Measurements from ENCODE around the gene GDPD4. TPM values are rescaled to one million over a fixed set of nuclear protein-coding genes. Genes with fewer than 3 reads are reported as not detected.

GDPD4 gene
- total and polyA plus RNA-seq, 10 of the 15 experiments (the other 5 are each of a cell fraction or from before 2014, with no cell fraction given), result 0.23 TPM; not detected in 9

GRCh38 chr11:77289737-77290136, 11.7 kb downstream of the GDPD4 start:
- no peak for TF ChIP-seq STAT3 (IDR thresholded peaks at IDR 0.05; ENCODE audit: low read depth, low read length)
- no peak for TF ChIP-seq PKNOX1 (IDR thresholded peaks at IDR 0.05)
- TF ChIP-seq MEF2A (IDR thresholded peaks at IDR 0.05; ENCODE audit: insufficient read depth, low read depth, low read length), result no peak
- TF ChIP-seq ATF3 (IDR thresholded peaks at IDR 0.05; ENCODE audit: borderline replicate concordance, extremely low read depth, low read depth, low read length), result no peak
- no peak for TF ChIP-seq NBN (IDR thresholded peaks at IDR 0.05)
- TF ChIP-seq USF2 (IDR thresholded peaks at IDR 0.05; ENCODE audit: borderline replicate concordance, low read depth, low read length), result no peak
- no peak for TF ChIP-seq CHD4 (IDR thresholded peaks at IDR 0.05)
- TF ChIP-seq SMARCA5 (IDR thresholded peaks at IDR 0.05), result no peak
- Histone ChIP-seq H3K9ac (ENCODE audit: control insufficient read depth, insufficient read depth, low read length) (no peak overlapping the region), H3K9me3 (replicated peaks; ENCODE audit: control insufficient read depth, insufficient read depth, low read length) (no peaks in the 10 kb centered on the region), H3K4me1 (ENCODE audit: control insufficient read depth, insufficient read depth, low read length) (no peaks in the 10 kb centered on the region), H4K20me1 (ENCODE audit: control insufficient read depth, insufficient read depth) (no peaks in the 10 kb centered on the region), H3K4me2 (ENCODE audit: control insufficient read depth, insufficient read depth) (no peak overlapping the region), H2AFZ (ENCODE audit: control insufficient read depth, low read depth, low read length) (no peak overlapping the region), H3K27me3 (replicated peaks in 1 of 2; ENCODE audit: control insufficient read depth in 2 of 2, insufficient read depth in 2 of 2, low read length in 1 of 2) (peaks cover 0 to 3% of the 10 kb centered on the region in 2 experiments; a peak in 2 of 4 replicates), H3K79me2 (ENCODE audit: control insufficient read depth, insufficient read depth, low read length) (no peaks in the 10 kb centered on the region), H3K27ac (ENCODE audit: control insufficient read depth, insufficient read depth) (no peak overlapping the region), H3K36me3 (ENCODE audit: control insufficient read depth in 2 of 2, insufficient read depth in 2 of 2, low read length in 1 of 2) (no peaks in the 10 kb centered on the region), H3K4me3 (no peak overlapping the region)
- intact Hi-C loops (cut with micrococcal nuclease; ENCODE audit: unreplicated experiment) (no loop called here), in situ Hi-C loops (cut with MboI) (loop anchor here (5.0 kb wide), 1 partner anchor 48 kb away; no protein-coding TSS in a partner anchor)
- FAIRE-seq (no peak), ATAC-seq (no peak), DNase-seq (ENCODE audit: low read depth, low spot score) (no peak)
- ChIA-PET POLR2A (no interaction called here), SMC1A (ENCODE audit: uncharacterized antibody, unreplicated experiment) (no interaction called here), CTCF (interaction anchor here (1.7 kb wide), 1 partner anchor 259 kb away, joined by 6 read pairs; no protein-coding TSS in a partner anchor), RAD21 (ENCODE audit: unreplicated experiment) (interaction anchor here (2.2 kb wide), 1 partner anchor 259 kb away, joined by 9 read pairs; no protein-coding TSS in a partner anchor)
- 0% methylated on average over 3 of the region's 4 CpGs for WGBS (ENCODE audit: insufficient coverage, insufficient replicate concordance, low lambda C conversion rate, missing lambda C conversion rate)
- BruUV-seq (replicated peaks), result no TSS peak

All from GM12878 (cell line).